ENCODE measurements around the gene LTB. TPM values are rescaled to one million over a fixed set of nuclear protein-coding genes. Genes with fewer than 3 reads are reported as not detected.

The LTB gene
- polyA plus RNA-seq, 3 donors: 12.6 to 25.5 (median 21.6) TPM

GRCh38 chr6:31568537-31568961 is 13.7 kb downstream of the LTB start:
- intact Hi-C loops (cut with micrococcal nuclease): loop anchor here in 1 of 2 donors (1.0 kb wide), 1 partner anchor 8 kb away; no protein-coding TSS in a partner anchor
- TF ChIP-seq, protein P1, sequence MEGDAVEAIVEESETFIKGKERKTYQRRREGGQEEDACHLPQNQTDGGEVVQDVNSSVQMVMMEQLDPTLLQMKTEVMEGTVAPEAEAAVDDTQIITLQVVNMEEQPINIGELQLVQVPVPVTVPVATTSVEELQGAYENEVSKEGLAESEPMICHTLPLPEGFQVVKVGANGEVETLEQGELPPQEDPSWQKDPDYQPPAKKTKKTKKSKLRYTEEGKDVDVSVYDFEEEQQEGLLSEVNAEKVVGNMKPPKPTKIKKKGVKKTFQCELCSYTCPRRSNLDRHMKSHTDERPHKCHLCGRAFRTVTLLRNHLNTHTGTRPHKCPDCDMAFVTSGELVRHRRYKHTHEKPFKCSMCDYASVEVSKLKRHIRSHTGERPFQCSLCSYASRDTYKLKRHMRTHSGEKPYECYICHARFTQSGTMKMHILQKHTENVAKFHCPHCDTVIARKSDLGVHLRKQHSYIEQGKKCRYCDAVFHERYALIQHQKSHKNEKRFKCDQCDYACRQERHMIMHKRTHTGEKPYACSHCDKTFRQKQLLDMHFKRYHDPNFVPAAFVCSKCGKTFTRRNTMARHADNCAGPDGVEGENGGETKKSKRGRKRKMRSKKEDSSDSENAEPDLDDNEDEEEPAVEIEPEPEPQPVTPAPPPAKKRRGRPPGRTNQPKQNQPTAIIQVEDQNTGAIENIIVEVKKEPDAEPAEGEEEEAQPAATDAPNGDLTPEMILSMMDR (IDR thresholded peaks at IDR 0.05): no peak
- Histone ChIP-seq H3K36me3 (replicated peaks in 1 of 2; ENCODE audit: control insufficient read depth in 1 of 2, insufficient read depth in 2 of 2, low read length in 2 of 2) (no peaks in the 10 kb centered on the region), H3K9ac (ENCODE audit: insufficient read depth, low read length, poor library complexity, severe bottlenecking) (peak overlapping the region; percentile 53), H3K4me3 (replicated peaks in 1 of 3; ENCODE audit: low read depth in 2 of 3, low read length in 3 of 3) (peak overlapping the region in 1 of 3 experiments; percentile 41), H3K4me1 (ENCODE audit: control insufficient read depth in 1 of 2, insufficient read depth in 2 of 2, low read length in 2 of 2) (peaks cover 33 to 38% of the 10 kb centered on the region in 2 donors), H3K9me3 (replicated peaks in 1 of 2; ENCODE audit: control insufficient read depth in 1 of 2, insufficient read depth in 1 of 2, low read length in 2 of 2) (no peaks in the 10 kb centered on the region), H3K4me2 (replicated peaks; ENCODE audit: extremely low read depth, low read length, poor library complexity, severe bottlenecking) (peak overlapping the region; percentile 55), H3K27me3 (ENCODE audit: control insufficient read depth in 2 of 2, insufficient read depth in 2 of 2, low read length in 2 of 2) (no peaks in the 10 kb centered on the region), H3K79me2 (ENCODE audit: insufficient read depth, low read length) (no peaks in the 10 kb centered on the region), H3K27ac (ENCODE audit: low read depth in 1 of 2, low read length in 2 of 2) (peak overlapping the region; percentile 88 to 96), H4K20me1 (ENCODE audit: insufficient read depth, low read length) (no peaks in the 10 kb centered on the region), H2AFZ (ENCODE audit: insufficient read depth, low read depth, low read length, poor library complexity, severe bottlenecking) (no peak overlapping the region)
- Mint-ChIP-seq H3K27ac (peak overlapping the region; percentile 90 to 99 (median 97)), H3K27me3 (ENCODE audit: low read depth in 3 of 3) (peaks cover 1 to 7% (median 2%) of the 10 kb centered on the region in 3 donors), H3K9me3 (peaks cover 0 to 2% (median 0%) of the 10 kb centered on the region in 7 donors), H3K4me3 (peak overlapping the region; percentile 42 to 77), H3K4me1 (peaks cover 52% of the 10 kb centered on the region), H3K36me3 (peaks cover 4 to 6% of the 10 kb centered on the region in 2 donors)
- 3% methylated on average over 3 of the region's 3 CpGs for WGBS (ENCODE audit: insufficient coverage)
- peak; percentile 93 to 99 (median 97) for DNase-seq

- H4K20me1 ChIP-seq (ENCODE audit: insufficient read depth, low read length): no peaks in the 10 kb centered on the region
- no peaks in the 10 kb centered on the region for H3K27me3 ChIP-seq (ENCODE audit: control insufficient read depth in 2 of 2, insufficient read depth in 2 of 2, low read length in 2 of 2)
- Mint-ChIP-seq H3K27me3 (ENCODE audit: low read depth in 3 of 3) (peaks cover 1 to 6% (median 2%) of the 10 kb centered on the region in 3 donors), H3K27ac (peak overlapping the region; percentile 90 to 99 (median 97)), H3K4me3 (peak overlapping the region; percentile 42 to 77), H3K36me3 (peaks cover 4 to 6% of the 10 kb centered on the region in 2 donors), H3K9me3 (peaks cover 0 to 2% (median 0%) of the 10 kb centered on the region in 7 donors), H3K4me1 (peaks cover 59% of the 10 kb centered on the region)
- peak in 1 of 3 donors; percentile 45 for DNase-seq
- H3K9me3 ChIP-seq (replicated peaks in 1 of 2; ENCODE audit: control insufficient read depth in 1 of 2, insufficient read depth in 1 of 2, low read length in 2 of 2): no peaks in the 10 kb centered on the region
- peaks cover 41 to 46% of the 10 kb centered on the region in 2 donors for H3K4me1 ChIP-seq (ENCODE audit: control insufficient read depth in 1 of 2, insufficient read depth in 2 of 2, low read length in 2 of 2)
- intact Hi-C loops (cut with micrococcal nuclease): loop anchor here in 1 of 2 donors (1.0 kb wide), 1 partner anchor 7 kb away; no protein-coding TSS in a partner anchor
- TF ChIP-seq, protein P1 (IDR thresholded peaks at IDR 0.05): no peak
- H3K4me2 ChIP-seq (replicated peaks; ENCODE audit: extremely low read depth, low read length, poor library complexity, severe bottlenecking): peak overlapping the region; percentile 55
- no peak overlapping the region for H2AFZ ChIP-seq (ENCODE audit: insufficient read depth, low read depth, low read length, poor library complexity, severe bottlenecking)
- H3K36me3 ChIP-seq (replicated peaks in 1 of 2; ENCODE audit: control insufficient read depth in 1 of 2, insufficient read depth in 2 of 2, low read length in 2 of 2): no peaks in the 10 kb centered on the region
- peak overlapping the region; percentile 53 for H3K9ac ChIP-seq (ENCODE audit: insufficient read depth, low read length, poor library complexity, severe bottlenecking)
- H3K4me3 ChIP-seq (replicated peaks in 1 of 3; ENCODE audit: low read depth in 2 of 3, low read length in 3 of 3): peak overlapping the region in 1 of 3 experiments; percentile 41
- no peaks in the 10 kb centered on the region for H3K79me2 ChIP-seq (ENCODE audit: insufficient read depth, low read length)
- peak overlapping the region; percentile 88 to 96 for H3K27ac ChIP-seq (ENCODE audit: low read depth in 1 of 2, low read length in 2 of 2)
- 62% methylated on average over 7 of the region's 9 CpGs for WGBS (ENCODE audit: insufficient coverage)
Observed at GRCh38 chr6:31567531-31568370, 14.5 kb downstream of the LTB start.

All from CD14-positive monocyte (primary cell).